Measurements from ENCODE around the gene RTN4RL2. TPM values are rescaled to one million over a fixed set of nuclear protein-coding genes. Genes with fewer than 3 reads are reported as not detected.

RTN4RL2 gene
- total RNA-seq, 2 experiments from 2014 or later, result 0.23 to 0.27 TPM

DNA sequence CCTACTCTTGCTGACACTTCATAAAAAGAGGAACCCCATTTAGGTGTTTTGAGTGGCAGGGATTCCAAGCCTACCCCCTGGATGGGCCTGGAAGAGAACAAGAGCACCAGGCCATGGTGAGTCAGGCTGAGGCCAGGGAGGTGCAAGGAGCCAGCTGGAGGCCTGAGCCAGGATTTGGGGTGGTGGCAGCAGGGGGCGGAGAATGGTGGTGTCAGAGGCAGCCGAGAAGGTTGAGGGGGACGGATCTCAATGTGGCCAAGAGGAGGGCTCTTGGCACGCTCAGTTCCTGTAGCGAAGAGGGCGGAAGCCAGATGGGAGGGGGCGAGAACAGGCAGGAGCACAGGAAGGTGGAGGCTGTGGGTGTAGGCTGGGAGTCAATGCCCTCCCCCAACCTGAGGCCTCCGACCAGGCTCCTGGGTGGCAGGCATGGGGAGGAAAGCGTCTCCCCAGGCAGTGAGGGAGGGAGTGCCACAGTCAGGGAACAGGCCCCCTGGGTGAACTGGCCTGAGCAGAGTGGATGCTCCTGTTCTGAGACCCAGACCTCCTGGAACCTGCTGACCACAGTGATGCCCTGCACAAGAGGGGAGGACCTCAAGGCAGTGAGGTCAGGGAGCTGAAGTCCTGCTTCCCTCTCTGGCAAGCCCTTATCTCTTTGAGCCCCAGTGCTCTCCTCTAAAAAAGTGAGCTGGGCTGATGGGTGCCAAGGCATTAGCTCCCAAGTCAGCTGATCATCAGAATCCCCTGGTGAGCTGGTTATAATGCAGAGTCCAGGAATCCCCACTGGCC is 13.9 kb downstream of the RTN4RL2 start:
- TF ChIP-seq, protein P1, sequence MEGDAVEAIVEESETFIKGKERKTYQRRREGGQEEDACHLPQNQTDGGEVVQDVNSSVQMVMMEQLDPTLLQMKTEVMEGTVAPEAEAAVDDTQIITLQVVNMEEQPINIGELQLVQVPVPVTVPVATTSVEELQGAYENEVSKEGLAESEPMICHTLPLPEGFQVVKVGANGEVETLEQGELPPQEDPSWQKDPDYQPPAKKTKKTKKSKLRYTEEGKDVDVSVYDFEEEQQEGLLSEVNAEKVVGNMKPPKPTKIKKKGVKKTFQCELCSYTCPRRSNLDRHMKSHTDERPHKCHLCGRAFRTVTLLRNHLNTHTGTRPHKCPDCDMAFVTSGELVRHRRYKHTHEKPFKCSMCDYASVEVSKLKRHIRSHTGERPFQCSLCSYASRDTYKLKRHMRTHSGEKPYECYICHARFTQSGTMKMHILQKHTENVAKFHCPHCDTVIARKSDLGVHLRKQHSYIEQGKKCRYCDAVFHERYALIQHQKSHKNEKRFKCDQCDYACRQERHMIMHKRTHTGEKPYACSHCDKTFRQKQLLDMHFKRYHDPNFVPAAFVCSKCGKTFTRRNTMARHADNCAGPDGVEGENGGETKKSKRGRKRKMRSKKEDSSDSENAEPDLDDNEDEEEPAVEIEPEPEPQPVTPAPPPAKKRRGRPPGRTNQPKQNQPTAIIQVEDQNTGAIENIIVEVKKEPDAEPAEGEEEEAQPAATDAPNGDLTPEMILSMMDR (IDR thresholded peaks at IDR 0.05), result no peak
- POLR2A ChIA-PET, result interaction anchor here (0.7 to 1.8 kb wide), 5 partner anchors 11 to 23 kb away, joined by 3 to 12 read pairs (median 4); partner anchors contain the start of gene RTN4RL2
- Mint-ChIP-seq H3K27me3 (peaks cover 5% of the 10 kb centered on the region), H3K9me3 (no peaks in the 10 kb centered on the region), H3K4me3 (peak overlapping the region; percentile 40), H3K4me1 (ENCODE audit: low read depth) (peaks cover 28% of the 10 kb centered on the region), H3K27ac (peak overlapping the region; percentile 77), H3K36me3 (ENCODE audit: low read depth) (no peaks in the 10 kb centered on the region)
- ATAC-seq (peak; percentile 83), DNase-seq (peak; percentile 82)
- intact Hi-C loops (cut with micrococcal nuclease), result no loop called here
- CTCF ChIA-PET, result interaction anchor here (0.8 to 4.4 kb wide), 8 partner anchors 9 to 123 kb away, joined by 3 to 73 read pairs (median 16); partner anchors contain the start of gene RTN4RL2

- Mint-ChIP-seq H3K27ac (no peak overlapping the region), H3K4me1 (ENCODE audit: low read depth) (peaks cover 28% of the 10 kb centered on the region), H3K9me3 (no peaks in the 10 kb centered on the region), H3K4me3 (peak overlapping the region; percentile 47), H3K27me3 (peaks cover 5% of the 10 kb centered on the region), H3K36me3 (ENCODE audit: low read depth) (no peaks in the 10 kb centered on the region)
- peak; percentile 32 for DNase-seq
- CTCF ChIA-PET, result interaction anchor here (0.8 to 4.4 kb wide), 8 partner anchors 8 to 124 kb away, joined by 3 to 73 read pairs (median 6); no protein-coding TSS in a partner anchor
- intact Hi-C loops (cut with micrococcal nuclease), result loop anchor here (5.0 kb wide), 1 partner anchor 127 kb away; no protein-coding TSS in a partner anchor
- TF ChIP-seq, protein P1 (IDR thresholded peaks at IDR 0.05), result no peak
- ATAC-seq, result no peak
- POLR2A ChIA-PET, result interaction anchor here (0.7 to 1.8 kb wide), 5 partner anchors 12 to 23 kb away, joined by 3 to 12 read pairs (median 4); partner anchors contain the start of gene RTN4RL2
Observed at GRCh38 chr11:57474803-57475115, 14.4 kb downstream of the RTN4RL2 start.

GRCh38 chr11:57475191-57475590 is 14.9 kb downstream of the RTN4RL2 start:
- CTCF ChIA-PET, result interaction anchor here (0.8 to 4.4 kb wide), 8 partner anchors 8 to 124 kb away, joined by 3 to 73 read pairs (median 6); no protein-coding TSS in a partner anchor
- Mint-ChIP-seq H3K27ac (no peak overlapping the region), H3K9me3 (no peaks in the 10 kb centered on the region), H3K4me3 (peak overlapping the region; percentile 47), H3K36me3 (ENCODE audit: low read depth) (no peaks in the 10 kb centered on the region), H3K27me3 (peaks cover 5% of the 10 kb centered on the region), H3K4me1 (ENCODE audit: low read depth) (peaks cover 29% of the 10 kb centered on the region)
- ATAC-seq (no peak), DNase-seq (no peak)
- TF ChIP-seq, protein P1 (IDR thresholded peaks at IDR 0.05), result no peak
- POLR2A ChIA-PET, result interaction anchor here (0.7 to 1.8 kb wide), 4 partner anchors 12 to 24 kb away, joined by 3 to 12 read pairs (median 5); no protein-coding TSS in a partner anchor
- intact Hi-C loops (cut with micrococcal nuclease), result loop anchor here (5.0 kb wide), 1 partner anchor 128 kb away; no protein-coding TSS in a partner anchor

DNA sequence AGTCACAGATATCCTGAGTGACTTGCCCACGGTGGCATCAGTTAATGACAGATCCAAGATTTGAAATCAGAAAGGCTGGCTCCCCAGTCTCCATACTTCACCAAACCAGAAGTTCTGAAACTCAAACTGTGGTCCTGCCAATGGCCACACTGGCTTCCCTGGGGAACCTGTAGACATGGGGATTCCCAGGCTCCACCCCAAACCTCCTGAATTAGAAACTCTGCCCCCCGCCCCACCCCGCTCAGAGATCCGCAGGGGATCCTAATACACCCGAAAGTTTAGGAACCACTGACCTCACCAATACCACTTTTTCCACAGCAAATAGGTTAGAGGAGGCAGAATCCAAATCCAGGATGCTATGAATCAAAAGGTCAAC is 15.3 kb downstream of the RTN4RL2 start:
- CTCF ChIA-PET, result interaction anchor here (0.8 to 9.4 kb wide), 7 partner anchors 7 to 125 kb away, joined by 3 to 254 read pairs (median 9); partner anchors contain the start of gene RTN4RL2
- Mint-ChIP-seq H3K4me3 (peak overlapping the region; percentile 79), H3K36me3 (ENCODE audit: low read depth) (no peaks in the 10 kb centered on the region), H3K27me3 (peaks cover 5% of the 10 kb centered on the region), H3K9me3 (no peaks in the 10 kb centered on the region), H3K4me1 (ENCODE audit: low read depth) (peaks cover 31% of the 10 kb centered on the region), H3K27ac (peak overlapping the region; percentile 85)
- POLR2A ChIA-PET, result interaction anchor here (1.1 kb wide), 1 partner anchor 139 kb away, joined by 3 read pairs; no protein-coding TSS in a partner anchor
- TF ChIP-seq, protein P1 (IDR thresholded peaks at IDR 0.05), result no peak
- DNase-seq, result no peak
- ATAC-seq, result no peak
- intact Hi-C loops (cut with micrococcal nuclease), result loop anchor here (5.0 kb wide), 1 partner anchor 128 kb away; no protein-coding TSS in a partner anchor
